ENCODE results near the gene RAPGEF6. TPM values are rescaled to one million over a fixed set of nuclear protein-coding genes. Genes with fewer than 3 reads are reported as not detected.
A peak's percentile ranks its signal among the peaks of the same experiment; 100 is the strongest.

The RAPGEF6 gene
- total and polyA plus RNA-seq, 11 donors: 2.3 to 13.9 (median 8.6) TPM

DNA sequence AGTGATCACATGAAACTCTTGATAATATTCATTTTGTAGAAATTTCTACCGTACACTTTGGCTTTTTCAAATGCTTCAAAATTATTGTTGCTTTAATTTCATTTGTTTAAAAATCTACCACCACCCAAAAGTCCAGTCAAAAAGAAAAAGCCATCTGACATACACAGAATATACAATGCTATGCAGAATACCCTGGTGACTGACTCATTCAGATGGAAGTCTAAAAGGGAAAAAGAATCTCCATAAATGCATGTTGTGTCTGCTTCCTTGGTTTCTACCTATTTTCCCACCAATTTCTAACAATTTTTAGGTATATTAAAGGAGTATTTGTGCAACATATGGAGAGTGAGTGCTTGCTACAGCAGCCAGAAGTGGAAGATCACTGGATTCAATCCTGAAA is 9.3 kb upstream of the RAPGEF6 start:
- TF ChIP-seq, protein P1, sequence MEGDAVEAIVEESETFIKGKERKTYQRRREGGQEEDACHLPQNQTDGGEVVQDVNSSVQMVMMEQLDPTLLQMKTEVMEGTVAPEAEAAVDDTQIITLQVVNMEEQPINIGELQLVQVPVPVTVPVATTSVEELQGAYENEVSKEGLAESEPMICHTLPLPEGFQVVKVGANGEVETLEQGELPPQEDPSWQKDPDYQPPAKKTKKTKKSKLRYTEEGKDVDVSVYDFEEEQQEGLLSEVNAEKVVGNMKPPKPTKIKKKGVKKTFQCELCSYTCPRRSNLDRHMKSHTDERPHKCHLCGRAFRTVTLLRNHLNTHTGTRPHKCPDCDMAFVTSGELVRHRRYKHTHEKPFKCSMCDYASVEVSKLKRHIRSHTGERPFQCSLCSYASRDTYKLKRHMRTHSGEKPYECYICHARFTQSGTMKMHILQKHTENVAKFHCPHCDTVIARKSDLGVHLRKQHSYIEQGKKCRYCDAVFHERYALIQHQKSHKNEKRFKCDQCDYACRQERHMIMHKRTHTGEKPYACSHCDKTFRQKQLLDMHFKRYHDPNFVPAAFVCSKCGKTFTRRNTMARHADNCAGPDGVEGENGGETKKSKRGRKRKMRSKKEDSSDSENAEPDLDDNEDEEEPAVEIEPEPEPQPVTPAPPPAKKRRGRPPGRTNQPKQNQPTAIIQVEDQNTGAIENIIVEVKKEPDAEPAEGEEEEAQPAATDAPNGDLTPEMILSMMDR (IDR thresholded peaks at IDR 0.05): no peak
- no peak for TF ChIP-seq POLR2A (IDR thresholded peaks at IDR 0.05)
- H3K4me1 ChIP-seq: peaks cover 0 to 4% (median 0%) of the 10 kb centered on the region in 12 donors
- peak overlapping the region in 1 of 12 donors; percentile 42 for H3K27ac ChIP-seq
- DNase-seq: no peak
- intact Hi-C loops (cut with DNase I): no loop called here
- H3K9me3 ChIP-seq: no peaks in the 10 kb centered on the region
- no peak overlapping the region for H3K4me3 ChIP-seq
- peaks cover 0 to 70% (median 48%) of the 10 kb centered on the region in 9 donors for H3K36me3 ChIP-seq
- WGBS, 4 donors: 45 to 61% (median 56%) methylated on average over 1 of the region's 1 CpG
- H3K27me3 ChIP-seq: no peaks in the 10 kb centered on the region
- no peak for ATAC-seq

- WGBS, 4 donors: 94 to 100% (median 97%) methylated on average over 1 of the region's 1 CpG
- DNase-seq: no peak
- H3K4me1 ChIP-seq: peaks cover 0 to 6% (median 2%) of the 10 kb centered on the region in 12 donors
Measured at GRCh38 chr5:131641494-131641893, 6.5 kb upstream of the RAPGEF6 start.

DNA sequence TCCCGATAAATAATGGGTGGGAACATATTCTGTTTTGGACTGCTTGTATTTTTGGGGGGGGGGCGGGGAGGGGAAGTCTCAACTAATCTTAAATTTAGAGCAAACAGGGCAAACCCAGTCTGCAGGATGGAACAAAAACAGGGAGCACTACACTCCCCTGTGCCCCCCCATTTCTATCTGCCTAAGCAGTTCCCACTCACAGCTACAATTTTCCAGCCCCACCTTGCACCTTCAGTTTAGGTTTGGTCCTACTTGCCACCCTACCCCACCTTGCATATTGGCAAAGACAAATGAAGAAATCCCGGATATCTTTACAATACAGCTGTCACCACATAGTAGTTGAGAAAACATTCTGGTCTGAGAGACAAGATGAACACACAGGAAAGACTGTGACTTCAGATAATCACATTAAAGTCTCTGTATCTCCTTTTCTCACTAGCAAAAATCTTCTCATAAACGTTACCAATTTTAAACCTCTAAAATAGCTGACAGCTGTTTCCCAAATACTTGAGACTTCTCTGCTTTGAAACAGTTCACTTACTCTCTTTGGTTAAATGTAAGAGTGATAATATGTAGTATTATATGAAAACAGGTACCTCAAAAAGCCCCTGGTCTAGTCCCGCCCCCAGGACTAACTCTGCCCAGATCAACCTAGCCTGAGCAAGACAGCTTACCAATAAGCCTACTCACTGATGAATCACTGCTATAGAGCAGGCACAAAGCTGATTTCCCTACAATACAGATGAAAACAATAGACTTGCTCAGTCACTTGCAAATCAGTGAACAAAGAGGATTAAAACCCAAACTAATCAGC is 5.2 kb upstream of the RAPGEF6 start:
- DNase-seq (no peak), ATAC-seq (no peak)
- TF ChIP-seq, protein P1 (IDR thresholded peaks at IDR 0.05): no peak
- TF ChIP-seq POLR2A (IDR thresholded peaks at IDR 0.05): no peak
- Histone ChIP-seq H3K9me3 (no peaks in the 10 kb centered on the region), H3K4me1 (peaks cover 0 to 13% (median 6%) of the 10 kb centered on the region in 12 donors), H3K27me3 (no peaks in the 10 kb centered on the region), H3K4me3 (no peak overlapping the region), H3K27ac (no peak overlapping the region), H3K36me3 (peaks cover 0 to 31% (median 12%) of the 10 kb centered on the region in 9 donors)
- WGBS, 4 donors: 48 to 62% (median 53%) methylated on average over 5 of the region's 5 CpGs
- intact Hi-C loops (cut with DNase I): no loop called here

More at GRCh38 chr5:131641494-131641893, 6.5 kb upstream of the RAPGEF6 start:
- TF ChIP-seq, protein P1 (IDR thresholded peaks at IDR 0.05): no peak
- TF ChIP-seq POLR2A (IDR thresholded peaks at IDR 0.05): no peak
- Histone ChIP-seq H3K9me3 (no peaks in the 10 kb centered on the region), H3K4me3 (no peak overlapping the region), H3K27me3 (no peaks in the 10 kb centered on the region), H3K36me3 (peaks cover 0 to 43% (median 22%) of the 10 kb centered on the region in 9 donors), H3K27ac (no peak overlapping the region)
- intact Hi-C loops (cut with DNase I): no loop called here
- no peak for ATAC-seq

DNA sequence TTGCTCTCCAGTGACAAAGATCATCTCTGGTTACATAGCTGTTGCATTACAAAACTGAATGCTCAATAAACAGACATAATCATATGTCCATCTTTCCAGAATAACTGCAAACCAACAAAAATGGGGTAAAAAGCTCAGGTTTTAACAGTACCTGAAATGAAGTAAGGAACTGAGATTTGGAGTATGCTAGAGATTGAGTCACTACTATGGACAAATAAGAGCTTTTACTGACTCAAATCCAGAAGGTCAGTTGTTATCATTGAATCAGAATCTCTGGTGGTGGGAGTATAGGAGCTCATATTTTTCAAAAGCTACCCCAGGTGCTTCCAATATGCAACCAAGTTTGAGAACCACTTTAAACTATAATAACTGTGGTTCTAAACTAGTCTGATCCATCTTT is 4.1 kb upstream of the RAPGEF6 start:
- ATAC-seq: no peak
- TF ChIP-seq POLR2A (IDR thresholded peaks at IDR 0.05): no peak
- TF ChIP-seq, protein P1 (IDR thresholded peaks at IDR 0.05): no peak
- Histone ChIP-seq H3K27me3 (no peaks in the 10 kb centered on the region), H3K4me3 (no peak overlapping the region), H3K9me3 (no peaks in the 10 kb centered on the region), H3K36me3 (peaks cover 0 to 20% (median 1%) of the 10 kb centered on the region in 9 donors), H3K4me1 (peaks cover 0 to 14% (median 6%) of the 10 kb centered on the region in 12 donors), H3K27ac (no peak overlapping the region)
- intact Hi-C loops (cut with DNase I): loop anchor here in 5 of 10 donors (5.0 to 10.0 kb wide), 4 partner anchors 33 to 374 kb away; partner anchors contain the start of genes FNIP1 (in 4 of the 5) and CDC42SE2 (in 1 of the 5)
- DNase-seq: no peak

Measured in heart left ventricle (tissue), 16 donors.